ENCODE results near the gene DHX38.
"Not testable (repeated sequence)": the region's sequence is repeated elsewhere in the genome, so short reads cannot be mapped to it uniquely, and the experiment has no call there.

GRCh38 chr16:72075067-72075466 is 18.6 kb upstream of the DHX38 start:
- TF ChIP-seq CTCF (IDR thresholded peaks at IDR 0.05 in 2 of 3, conservative IDR thresholded peaks at IDR 0.05 in 1 of 3; ENCODE audit: borderline replicate concordance in 1 of 3, insufficient read depth in 1 of 3, low read depth in 2 of 3, low read length in 2 of 3); YY1 (IDR thresholded peaks at IDR 0.05; ENCODE audit: extremely low read depth, insufficient replicate concordance, low read depth, low read length): not testable (repeated sequence)

All from HCT116 (cell line).